A549 (cell line): ENCODE measurements around the gene NTM.

Source experiments
- EP300 ChIP-seq, 2 experiments: fragments of >200 bp; sonication (Bioruptor Twin); formaldehyde crosslinking; IDR thresholded peaks; 2 replicates in 1 of 2; 3 replicates in 1 of 2; pipeline ENCODE4 v1.6.1; 2016 to 2017
- ESRRA ChIP-seq: fragments of 150-350 bp; IDR thresholded peaks from 2 replicates; pipeline ENCODE4 v1.6.1; 2014; ENCODE audit warnings: mild to moderate bottlenecking, low read length, borderline replicate concordance
- MAFK ChIP-seq: fragments of 450-650 bp; IDR thresholded peaks from 2 replicates; pipeline ENCODE4 v1.6.1; 2014; ENCODE audit not compliant: partially characterized antibody
- PHF8 ChIP-seq: fragments of 200-600 bp; sonication (generic); IDR thresholded peaks from 2 replicates; pipeline ENCODE4 v1.6.1; 2016; ENCODE audit warnings: low read depth, mild to moderate bottlenecking, antibody characterized with exemption, moderate library complexity, borderline replicate concordance
- POLR2A ChIP-seq: IDR thresholded peaks from 2 replicates; pipeline ENCODE4 v1.6.1; 2012; ENCODE audit warnings: mild to moderate bottlenecking, low read length
- RFX5 ChIP-seq: fragments of 450-650 bp; IDR thresholded peaks from 2 replicates; pipeline ENCODE4 v1.7.1; 2014; ENCODE audit warnings: antibody characterized with exemption, mild to moderate bottlenecking, moderate library complexity
- SMC3 ChIP-seq: fragments of >200 bp; sonication (Bioruptor Twin); formaldehyde crosslinking; IDR thresholded peaks from 3 replicates; pipeline ENCODE4 v1.6.1; 2018; ENCODE audit warnings: inconsistent platforms
- SREBF2 ChIP-seq: fragments of 450-650 bp; IDR thresholded peaks from 2 replicates; pipeline ENCODE4 v1.6.1; 2014; ENCODE audit warnings: mild to moderate bottlenecking, moderate library complexity
- TP53 ChIP-seq: fragments of 250-450 bp; sonication (Bioruptor Pico); IDR thresholded peaks from 2 replicates; pipeline ENCODE4 v1.5.0; 2021; ENCODE audit warnings: mild to moderate bottlenecking, moderate library complexity
- TF ChIP-seq, protein P1 (sequence below): fragments of >200 bp; sonication (Bioruptor Twin); formaldehyde crosslinking; IDR thresholded peaks from 3 replicates; pipeline ENCODE4 v1.5.1; 2016
- TF ChIP-seq, protein P2 (sequence below): fragments of 200-600 bp; sonication (generic); IDR thresholded peaks from 2 replicates; pipeline ENCODE4 v1.6.1; 2016; ENCODE audit warnings: antibody characterized with exemption, mild to moderate bottlenecking, moderate library complexity
- TF ChIP-seq, protein P3 (sequence below): IDR thresholded peaks from 2 replicates; pipeline ENCODE4 v1.6.1; 2012

GRCh38 chr11:131653260-131653659 is 282.8 kb downstream of the NTM start:
- TF ChIP-seq, protein P1, sequence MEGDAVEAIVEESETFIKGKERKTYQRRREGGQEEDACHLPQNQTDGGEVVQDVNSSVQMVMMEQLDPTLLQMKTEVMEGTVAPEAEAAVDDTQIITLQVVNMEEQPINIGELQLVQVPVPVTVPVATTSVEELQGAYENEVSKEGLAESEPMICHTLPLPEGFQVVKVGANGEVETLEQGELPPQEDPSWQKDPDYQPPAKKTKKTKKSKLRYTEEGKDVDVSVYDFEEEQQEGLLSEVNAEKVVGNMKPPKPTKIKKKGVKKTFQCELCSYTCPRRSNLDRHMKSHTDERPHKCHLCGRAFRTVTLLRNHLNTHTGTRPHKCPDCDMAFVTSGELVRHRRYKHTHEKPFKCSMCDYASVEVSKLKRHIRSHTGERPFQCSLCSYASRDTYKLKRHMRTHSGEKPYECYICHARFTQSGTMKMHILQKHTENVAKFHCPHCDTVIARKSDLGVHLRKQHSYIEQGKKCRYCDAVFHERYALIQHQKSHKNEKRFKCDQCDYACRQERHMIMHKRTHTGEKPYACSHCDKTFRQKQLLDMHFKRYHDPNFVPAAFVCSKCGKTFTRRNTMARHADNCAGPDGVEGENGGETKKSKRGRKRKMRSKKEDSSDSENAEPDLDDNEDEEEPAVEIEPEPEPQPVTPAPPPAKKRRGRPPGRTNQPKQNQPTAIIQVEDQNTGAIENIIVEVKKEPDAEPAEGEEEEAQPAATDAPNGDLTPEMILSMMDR = no peak
- TF ChIP-seq, protein P2, sequence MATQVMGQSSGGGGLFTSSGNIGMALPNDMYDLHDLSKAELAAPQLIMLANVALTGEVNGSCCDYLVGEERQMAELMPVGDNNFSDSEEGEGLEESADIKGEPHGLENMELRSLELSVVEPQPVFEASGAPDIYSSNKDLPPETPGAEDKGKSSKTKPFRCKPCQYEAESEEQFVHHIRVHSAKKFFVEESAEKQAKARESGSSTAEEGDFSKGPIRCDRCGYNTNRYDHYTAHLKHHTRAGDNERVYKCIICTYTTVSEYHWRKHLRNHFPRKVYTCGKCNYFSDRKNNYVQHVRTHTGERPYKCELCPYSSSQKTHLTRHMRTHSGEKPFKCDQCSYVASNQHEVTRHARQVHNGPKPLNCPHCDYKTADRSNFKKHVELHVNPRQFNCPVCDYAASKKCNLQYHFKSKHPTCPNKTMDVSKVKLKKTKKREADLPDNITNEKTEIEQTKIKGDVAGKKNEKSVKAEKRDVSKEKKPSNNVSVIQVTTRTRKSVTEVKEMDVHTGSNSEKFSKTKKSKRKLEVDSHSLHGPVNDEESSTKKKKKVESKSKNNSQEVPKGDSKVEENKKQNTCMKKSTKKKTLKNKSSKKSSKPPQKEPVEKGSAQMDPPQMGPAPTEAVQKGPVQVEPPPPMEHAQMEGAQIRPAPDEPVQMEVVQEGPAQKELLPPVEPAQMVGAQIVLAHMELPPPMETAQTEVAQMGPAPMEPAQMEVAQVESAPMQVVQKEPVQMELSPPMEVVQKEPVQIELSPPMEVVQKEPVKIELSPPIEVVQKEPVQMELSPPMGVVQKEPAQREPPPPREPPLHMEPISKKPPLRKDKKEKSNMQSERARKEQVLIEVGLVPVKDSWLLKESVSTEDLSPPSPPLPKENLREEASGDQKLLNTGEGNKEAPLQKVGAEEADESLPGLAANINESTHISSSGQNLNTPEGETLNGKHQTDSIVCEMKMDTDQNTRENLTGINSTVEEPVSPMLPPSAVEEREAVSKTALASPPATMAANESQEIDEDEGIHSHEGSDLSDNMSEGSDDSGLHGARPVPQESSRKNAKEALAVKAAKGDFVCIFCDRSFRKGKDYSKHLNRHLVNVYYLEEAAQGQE = no peak
- TF ChIP-seq PHF8 = no peak
- no peak for TF ChIP-seq POLR2A
- TF ChIP-seq, protein P3, sequence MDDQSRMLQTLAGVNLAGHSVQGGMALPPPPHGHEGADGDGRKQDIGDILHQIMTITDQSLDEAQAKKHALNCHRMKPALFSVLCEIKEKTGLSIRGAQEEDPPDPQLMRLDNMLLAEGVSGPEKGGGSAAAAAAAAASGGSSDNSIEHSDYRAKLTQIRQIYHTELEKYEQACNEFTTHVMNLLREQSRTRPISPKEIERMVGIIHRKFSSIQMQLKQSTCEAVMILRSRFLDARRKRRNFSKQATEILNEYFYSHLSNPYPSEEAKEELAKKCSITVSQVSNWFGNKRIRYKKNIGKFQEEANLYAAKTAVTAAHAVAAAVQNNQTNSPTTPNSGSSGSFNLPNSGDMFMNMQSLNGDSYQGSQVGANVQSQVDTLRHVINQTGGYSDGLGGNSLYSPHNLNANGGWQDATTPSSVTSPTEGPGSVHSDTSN = no peak
- TF ChIP-seq SMC3 = no peak
- no peak for TF ChIP-seq ESRRA
- no peak for TF ChIP-seq TP53 (CRISPR knock-in tag)
- no peak for TF ChIP-seq EP300 (IDR thresholded peaks at IDR 0.05)
- no peak for TF ChIP-seq SREBF2
- no peak for TF ChIP-seq RFX5
- no peak for TF ChIP-seq MAFK
